NCI-H1105 treated with DMSO at 0.1 percent for 48 hours (cell line): ENCODE results near the gene EIF3F.
A peak's percentile ranks its signal among the peaks of the same experiment; 100 is the strongest.

Experiments
- DNase-seq: peaks from one replicate; lab custom pipeline; 2025; lab: John Stamatoyannopoulos, UW

Gene EIF3F

DNA sequence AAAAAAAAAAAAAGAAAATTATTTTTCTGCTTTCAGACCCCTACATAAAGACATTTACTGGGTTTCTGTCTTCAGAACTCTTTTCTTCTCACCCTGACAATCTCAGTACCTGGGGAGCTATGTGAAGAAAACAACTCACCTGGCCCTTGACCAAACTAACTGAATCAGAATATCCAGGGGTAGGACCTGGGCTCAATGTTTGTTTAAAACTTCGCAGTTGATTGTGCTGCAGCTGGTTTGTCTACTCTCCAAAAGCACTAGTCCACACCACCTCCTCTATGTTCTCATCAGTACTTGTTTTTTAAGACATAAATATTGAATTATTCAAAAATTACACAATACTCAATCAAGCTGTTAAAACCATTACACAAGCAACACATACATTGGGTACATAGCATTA, 34.8 kb downstream of the EIF3F start:
- no peak for DNase-seq

DNA sequence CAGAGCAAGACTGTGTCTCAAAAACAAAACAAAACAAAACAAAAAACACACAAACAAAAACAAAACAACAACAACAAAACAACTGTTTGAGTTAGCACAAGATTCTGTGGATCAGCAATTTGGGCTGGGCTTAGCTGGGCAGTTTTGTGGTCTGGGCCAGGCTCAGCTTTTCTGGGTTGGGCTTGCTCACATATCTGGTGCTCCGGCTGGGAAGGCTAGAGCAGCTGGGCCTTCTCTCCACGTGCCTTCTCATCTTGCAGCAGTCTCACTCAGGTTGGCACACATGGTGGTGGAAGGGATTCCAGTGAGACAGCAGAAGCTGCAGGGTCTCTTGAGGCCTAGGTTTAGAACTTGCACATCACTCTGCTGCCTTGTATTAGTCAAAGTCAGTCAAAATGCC, 35.7 kb downstream of the EIF3F start:
- DNase-seq: no peak

DNA sequence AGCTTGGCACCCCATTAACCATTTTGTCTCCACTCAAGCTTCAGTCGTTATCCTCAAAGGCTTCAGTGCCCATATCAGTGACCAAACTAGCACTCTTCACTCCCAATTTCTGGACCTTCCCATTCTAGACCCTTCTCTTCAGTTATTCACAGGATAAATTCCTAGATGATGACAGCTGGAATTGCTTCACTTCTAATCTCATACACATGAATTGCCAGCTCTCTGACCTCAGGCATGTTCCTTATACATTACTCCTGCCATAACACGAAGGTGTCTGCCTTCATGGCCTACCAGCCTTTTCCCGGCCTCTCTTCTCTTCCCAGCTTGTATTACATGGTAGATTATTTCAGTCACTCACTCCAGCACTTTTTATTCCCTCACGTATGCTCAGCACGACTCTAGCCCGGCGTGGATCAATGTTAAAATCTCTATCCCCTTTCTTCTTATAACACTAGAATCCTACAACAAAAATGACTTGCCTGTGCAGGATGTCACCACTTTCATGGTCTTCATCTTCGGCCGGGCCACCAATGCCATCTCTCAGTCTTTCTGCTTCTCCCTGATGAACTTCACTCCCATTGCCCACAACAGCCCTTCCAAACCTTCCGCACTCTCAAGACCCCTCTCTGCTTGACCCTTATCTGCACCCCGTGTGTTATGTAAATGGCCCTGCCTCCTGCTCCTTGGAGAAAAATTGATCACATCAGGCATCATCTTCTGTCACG, 36.9 kb downstream of the EIF3F start:
- no peak for DNase-seq

DNA sequence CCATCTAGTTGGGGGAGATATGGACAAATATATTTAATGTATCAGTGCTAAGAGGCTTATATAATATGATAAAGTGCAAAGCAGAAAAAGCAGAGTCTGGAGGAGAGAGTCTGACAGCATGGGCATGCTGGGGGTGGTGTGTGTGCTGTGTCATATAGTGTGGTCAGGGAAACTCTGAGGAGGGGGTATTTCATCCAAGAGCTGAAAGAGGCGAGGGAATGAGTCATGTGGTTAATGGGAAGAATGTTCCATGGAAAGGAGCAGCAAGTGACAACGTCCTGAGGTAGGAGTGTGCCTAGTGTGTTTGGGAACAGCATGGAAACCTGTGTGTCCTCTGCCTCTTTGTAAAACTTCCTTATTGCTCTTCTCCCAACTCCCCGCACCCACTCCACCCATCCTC, 38.0 kb downstream of the EIF3F start:
- no peak for DNase-seq

DNA sequence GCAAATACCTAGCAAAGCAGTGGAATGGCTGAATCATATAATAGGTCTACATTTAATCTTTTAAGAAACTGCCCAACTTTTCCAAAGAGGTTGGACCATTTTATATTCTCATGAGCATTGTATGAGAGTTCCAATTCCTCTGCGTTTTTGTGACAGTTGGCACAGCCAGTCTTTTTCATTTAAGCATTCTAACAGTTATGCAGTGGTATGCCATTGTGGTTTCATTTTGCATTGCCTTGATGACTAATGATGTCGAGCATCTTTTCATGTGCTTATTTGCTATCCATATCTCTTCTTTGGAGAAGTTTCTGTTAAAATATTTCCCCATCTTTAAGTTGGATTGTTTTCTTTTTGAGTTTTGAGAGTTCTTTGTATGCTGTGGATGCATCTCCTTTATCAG, 38.7 kb downstream of the EIF3F start:
- no peak for DNase-seq

DNA sequence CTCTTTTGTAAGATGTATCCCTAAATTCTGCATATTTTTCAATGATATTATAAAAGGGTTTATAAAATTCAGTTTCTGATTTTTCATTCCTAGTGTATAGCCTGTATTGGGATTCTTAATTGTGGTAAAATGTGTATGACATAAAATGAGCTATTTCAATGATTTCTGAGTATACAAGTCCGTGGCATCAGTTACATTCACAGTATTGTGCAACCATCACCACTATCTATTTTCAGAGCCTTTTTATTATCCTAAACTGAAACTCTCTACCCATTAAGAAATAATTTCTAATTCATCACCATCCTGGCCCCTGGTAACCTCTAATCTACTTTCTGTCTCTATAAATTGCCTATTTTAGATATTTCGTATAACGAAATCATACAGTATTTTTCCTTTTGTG, 39.8 kb downstream of the EIF3F start:
- no peak for DNase-seq

DNA sequence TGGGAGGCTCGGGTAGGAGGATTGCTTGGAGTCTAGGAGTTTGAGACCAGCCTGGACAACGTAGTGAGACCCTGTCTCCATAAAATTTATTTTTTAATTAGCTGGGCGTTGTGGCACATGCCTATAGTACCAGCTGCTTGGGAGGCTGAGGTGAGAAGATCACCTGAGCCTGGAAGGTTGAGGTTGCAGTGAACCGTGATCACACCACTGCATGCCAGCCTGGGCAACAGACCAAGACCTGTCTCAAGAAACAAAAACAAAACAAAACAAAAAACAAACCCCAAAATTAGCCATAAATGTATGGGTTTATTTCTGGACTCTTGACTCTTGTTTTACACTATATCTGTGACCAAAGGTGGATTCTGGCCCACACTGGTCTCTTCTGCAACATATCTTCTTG, 41.6 kb downstream of the EIF3F start:
- no peak for DNase-seq

DNA sequence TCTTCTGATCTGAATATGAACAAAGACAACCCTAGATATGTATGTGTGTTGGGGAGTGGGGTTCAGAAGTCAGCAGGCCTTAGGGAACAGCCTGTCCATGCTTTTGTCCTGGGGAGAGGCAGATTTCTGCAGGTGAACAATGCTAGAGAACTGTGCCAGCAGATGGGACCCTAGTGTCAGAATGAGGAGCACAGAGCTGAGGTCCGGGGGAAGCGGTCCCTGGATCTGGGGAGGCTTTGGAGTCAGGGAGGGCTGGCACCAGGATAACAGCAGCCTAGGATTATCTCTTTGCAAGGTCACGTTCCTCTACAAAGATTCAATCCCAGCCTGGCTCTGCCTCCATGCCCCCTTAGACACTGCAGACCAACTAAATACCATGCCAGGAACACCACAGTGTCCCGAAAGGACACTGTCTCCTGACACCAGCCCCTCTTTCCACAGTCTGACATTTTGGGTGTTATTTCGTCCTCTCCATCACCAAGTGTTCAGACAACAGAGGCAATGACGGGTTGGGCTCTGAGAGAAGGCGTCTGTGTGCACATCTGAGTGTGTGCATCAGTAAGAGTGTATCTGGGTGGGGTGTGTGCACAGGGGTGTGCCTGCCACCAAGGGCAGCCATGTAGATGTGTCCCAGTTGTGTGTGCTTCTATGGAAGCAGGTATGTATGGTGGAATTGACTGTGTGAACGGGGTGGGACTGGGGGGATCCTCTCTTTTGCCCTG, 43.5 kb downstream of the EIF3F start:
- no peak for DNase-seq

DNA sequence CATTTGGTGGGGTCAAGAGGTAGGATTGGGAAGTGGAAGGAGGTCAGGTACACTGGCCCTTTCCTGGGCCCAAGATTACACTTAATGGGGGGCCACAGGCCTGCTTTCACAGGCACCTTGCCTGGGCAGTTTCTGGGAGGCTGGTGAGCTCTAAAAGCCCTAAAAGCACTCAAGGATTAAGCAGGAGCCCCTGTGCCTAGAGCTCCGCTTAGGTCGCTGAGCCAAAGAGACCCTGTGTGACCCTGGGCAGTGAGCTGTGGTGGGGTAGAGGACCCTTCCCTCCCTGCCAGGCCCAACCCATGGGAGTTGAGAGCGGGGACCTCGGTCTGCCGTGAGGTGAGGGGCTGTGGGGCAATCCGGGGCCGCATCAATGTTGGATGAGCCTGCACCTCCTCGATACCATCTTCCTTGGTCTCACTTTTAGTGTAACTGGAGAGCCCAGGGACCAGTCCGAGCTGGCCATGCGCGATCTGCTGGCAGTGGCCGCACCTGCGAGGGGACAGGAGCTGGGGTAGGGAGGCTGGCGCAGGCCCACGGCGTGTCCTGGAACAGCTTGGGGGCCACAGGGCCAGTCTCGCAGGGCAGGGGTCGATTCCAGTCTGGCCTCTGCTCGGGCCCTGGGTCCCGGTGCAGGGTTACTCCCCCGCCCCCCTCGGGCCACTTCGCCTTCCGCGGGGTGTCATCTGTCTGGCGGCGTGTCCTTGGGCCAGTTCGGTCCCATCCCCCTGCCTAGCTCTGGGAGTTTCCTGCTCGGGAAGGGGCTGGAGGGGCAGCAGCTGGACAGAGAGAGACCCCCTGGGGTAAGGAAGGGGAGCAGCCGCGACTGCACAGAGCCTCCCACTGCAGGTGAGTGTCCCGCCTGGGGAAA, 44.3 kb downstream of the EIF3F start:
- DNase-seq: no peak

DNA sequence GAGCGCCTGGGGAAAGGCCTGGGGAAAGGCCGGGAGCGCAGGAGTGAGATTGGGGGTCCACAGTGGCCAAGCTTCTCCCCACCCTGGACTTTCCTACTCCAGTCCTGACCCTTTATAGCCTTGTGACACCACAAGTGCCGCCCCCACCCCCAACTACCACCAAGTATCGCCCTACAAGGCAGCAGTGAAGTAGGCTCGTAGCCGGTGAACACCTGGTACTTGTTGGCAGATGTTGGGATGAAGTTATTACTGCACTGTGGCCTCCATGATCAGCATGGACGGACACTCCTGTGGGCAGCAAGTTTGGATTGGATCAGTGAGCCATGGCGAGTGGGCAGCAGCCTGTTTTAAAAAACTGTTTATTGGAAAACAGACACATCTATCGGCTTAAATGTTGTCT, 45.0 kb downstream of the EIF3F start:
- no peak for DNase-seq

DNA sequence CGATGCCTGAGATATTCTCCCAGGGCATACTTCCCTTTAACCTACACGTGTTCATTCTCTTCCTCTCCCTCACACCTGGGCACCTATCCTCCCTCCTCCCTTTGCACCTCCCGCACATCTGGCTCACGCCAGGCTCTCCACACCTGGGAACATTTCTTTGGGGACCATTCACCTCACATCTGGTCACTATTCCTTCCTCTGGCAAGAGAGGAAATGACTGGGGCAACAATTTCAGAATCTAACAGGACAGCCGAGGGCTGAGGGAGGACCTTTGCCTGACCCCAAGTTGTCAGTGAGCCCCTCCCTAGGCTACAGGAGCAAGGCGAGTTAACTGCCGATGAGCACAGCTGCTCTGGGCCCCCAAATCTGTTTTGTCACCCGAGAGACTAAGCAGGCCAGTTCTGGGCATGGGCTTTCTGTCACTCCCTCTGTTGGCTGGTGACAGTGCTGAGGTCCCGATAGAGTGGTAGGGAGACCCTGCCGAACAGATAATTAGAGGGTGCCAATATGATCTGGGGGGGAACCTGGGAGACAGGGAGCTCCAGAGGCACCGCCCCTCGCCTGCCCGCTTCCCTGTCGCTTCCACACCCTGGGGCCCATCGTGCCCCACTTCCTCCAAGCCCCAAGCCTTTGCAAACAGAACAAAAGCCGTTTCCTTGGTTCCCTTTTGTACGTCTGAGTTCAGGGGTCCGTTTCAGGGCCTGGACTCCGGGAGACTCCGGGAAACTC, 45.6 kb downstream of the EIF3F start:
- DNase-seq: no peak

DNA sequence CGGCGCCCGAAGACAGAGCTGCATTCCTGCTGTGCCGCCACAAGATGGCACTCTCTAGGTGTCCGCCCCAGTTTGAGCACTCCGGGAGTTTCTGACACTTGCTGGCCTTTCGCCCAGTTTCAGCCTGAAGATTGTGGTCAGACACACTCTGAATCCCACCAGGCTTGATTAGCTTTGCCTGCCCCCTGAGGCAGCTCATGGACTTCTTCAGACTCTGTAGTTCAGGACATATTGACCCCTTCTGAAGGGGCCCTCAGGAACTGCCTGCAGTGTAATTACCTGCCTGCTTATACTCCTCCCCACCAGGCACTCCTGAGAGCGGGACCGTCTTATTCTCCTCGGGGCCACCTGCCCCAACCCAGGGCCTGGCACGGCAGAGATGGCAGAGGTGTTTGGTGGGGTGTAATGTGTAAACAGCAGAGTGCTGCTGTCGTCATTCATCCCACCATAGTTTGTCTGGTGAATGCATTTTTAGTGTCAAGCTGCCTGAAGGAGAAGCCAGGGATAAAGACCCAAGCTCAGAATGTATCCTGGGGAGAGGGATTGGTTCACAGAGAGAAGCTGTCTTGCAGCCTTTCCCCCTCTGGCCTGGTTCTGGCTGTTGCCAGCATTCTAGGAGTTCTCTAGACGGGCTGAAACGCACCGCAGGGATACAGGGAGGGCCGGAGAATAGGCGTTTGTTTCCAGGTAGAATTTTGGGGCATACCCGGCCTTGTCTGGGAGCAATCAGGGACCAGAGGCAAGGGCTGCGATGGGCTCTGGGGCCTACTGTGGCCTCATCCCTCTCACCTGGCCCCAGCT, 46.4 kb downstream of the EIF3F start:
- peak; percentile 81 for DNase-seq

DNA sequence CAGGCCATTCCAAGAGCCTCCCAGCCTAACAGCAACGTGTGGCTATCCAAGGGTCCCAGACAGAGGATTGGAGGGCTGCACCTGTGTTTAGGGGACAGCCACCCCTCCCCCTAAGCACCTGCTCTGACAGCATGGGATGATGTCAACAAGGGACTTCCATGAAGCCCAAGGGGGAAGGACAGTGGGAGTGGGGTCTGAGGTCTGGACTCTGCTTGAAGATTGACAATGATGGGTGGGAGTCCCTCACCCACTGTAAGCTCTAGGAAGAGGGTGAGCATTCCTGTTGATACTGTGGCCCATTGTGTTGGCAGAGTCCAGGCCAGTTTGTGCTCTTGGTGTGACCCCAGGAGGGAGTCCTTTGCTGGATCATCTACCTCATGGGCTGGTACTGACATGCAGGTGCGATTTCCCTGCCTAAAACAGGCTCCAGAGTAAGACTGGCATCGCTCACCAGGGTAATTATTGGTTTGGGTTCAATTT, 47.0 kb downstream of the EIF3F start:
- no peak for DNase-seq

DNA sequence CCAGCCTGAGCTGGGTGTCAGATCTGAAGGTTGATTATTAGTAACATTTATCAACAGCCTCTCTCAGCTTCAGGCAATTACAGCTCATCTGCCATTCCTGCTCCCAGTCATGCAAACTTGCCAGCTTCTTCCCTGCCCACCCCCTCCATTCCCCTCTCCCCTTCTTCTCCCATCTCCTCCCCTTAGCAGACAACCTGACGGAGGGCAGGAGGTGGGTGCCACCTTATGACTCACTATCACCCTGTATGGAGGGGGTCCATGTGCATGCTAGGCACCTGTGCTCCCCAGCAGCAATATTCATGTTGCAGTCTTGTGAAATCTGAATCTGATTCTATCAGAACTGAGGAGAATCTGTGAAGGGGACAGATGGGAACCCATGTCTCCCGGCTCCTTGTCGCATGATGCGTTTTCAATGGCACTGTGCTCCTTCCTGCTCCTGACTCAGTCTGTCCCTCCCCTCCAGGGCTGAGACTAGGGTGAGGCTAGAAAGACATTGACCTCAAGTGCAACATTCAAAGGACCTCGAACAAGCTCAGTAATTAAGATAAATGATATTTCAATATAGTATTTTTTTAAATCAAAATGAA, 47.6 kb downstream of the EIF3F start:
- DNase-seq: no peak

DNA sequence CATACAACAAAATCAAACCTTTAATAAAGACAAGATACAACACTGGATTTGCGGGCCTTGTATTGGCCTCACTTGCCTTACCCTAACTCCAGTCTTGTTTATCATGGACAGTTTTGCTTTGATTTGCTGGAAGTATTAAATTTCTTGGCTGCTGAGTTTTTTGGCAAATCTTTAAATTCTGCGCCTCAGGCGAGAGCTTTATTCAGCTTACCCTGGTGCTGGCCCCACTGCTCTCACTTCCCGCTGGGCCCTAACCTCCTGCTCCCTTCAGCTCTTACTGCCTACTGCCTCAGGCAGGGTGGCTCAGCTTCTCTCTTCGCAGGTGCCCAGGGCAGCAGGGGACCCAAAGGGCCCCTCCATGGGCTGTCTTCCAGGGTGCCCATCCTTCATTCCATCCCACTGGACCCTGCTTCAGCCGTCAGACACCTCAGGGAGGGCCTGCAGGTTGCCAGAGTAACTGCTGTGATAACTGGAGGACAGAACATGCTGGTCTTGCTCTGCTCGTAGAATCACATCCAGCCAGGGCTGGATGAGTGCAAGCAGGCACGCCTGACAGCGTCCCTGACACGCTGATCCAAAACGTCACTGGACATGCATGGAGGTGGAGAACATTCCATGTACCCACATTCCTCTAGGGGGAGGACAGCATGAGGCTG, 48.2 kb downstream of the EIF3F start:
- DNase-seq: no peak

DNA sequence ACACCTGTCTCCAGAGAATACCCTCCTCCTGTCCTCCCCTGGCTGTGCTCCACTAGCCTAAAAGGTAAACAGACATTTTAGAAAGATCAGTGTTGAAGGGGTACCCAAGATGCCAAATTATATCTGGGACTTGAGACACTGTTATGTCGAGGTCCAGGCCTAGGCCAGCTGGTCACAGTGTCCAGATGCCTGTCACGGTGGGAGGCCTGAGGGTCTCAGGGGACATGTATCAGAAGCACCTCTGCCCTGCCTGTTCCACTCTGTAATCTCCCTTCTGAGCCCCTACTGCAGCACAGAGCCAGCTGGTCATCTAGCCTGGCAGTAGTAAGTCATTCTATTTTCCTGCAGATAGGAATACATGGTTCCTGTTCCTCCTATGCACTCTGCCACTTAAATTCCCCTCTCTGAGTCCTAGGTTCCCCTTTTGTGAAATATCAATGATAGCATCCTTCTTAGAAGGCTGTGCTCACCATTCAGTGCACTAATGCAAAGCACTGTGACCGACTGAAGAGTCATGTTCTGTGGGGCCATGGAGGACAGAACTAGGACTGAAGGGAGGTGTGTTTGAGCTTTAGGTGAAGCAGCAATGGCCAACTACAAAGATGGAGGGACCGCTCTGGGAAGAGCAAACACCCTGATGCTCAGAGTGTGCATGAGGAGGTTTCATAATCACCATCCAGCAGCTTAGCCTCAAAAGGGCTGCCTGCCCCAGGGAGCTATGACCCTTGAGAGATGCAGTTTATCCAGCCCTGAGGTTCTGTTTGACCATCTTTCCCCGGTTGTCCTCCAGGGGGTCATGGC, 49.1 kb downstream of the EIF3F start:
- DNase-seq: no peak

DNA sequence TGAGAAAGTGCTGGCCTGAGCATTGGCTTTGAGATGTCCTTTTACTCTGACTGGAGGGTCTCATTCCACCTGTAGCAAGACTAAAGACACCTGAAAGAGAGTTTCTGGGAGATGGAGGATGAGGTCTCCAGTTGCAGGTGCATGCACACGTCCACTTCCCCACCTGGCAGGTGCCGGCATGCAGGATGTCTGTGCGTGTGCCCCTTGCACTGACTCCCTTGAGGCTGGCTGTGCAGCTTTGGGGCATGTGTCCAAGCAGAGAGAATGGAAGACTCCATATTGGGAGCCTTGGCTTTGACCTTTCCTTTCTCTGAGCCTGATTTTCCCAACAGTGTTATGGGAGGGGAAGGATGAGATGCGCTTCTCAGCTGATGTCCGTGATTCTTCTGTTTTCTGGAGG, 49.8 kb downstream of the EIF3F start:
- no peak for DNase-seq

DNA sequence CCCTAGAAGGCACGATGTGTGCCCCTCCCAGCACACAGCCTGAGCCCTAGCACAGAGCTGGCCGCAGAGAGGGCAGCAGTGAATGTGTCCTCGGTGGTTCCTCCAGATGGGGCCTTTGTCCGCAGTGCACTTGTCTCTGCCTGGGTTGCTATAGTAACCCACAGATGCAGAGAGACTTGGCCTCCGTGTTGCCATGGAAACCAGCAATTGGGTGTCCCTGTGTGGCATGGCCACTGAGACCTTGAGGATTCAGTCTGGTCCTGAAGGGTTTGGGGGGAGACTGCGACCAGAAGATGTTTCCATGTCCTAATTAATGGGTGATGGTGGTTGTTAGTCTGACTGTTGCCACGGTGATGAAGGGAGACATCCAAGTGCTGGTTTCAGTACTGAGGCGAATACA, 51.3 kb downstream of the EIF3F start:
- peak; percentile 21 for DNase-seq

DNA sequence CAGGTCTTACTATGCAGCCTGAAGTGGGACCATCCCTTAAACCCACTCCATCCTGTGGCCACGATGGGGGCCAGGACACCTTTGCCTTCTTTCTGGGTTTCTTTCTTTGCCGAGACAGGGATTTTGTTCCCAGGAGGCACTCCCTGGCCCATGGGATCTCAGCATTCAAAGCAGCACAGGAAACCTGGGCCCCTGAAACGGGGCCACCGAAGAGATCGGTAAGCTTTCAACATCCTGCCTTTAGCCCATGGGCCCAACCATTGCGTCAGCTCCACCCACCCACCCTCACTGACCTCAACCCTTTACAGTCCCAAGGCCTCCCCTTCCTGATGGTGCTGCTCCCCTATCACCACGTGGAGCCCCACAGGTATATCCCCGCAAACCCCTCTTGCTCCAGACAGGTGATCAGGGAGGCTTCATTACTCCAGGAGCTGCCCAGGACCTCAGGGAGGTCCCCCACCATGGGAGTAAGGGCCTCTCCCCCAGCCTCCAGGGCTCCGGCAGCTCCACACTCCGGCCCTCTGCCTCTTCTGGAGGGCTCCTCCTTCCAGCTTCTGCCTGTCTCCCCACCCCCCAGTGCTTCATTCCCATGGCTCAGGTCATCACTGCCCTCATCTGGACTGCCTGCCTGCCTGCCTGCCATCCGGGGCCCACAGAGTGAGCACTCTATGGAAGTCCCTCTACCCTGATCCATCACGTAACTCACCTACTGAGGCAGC, 51.8 kb downstream of the EIF3F start:
- no peak for DNase-seq
